Mesodermal cell (in vitro differentiated cells): ENCODE measurements around the gene GUCY2D.
A peak's percentile ranks its signal among the peaks of the same experiment; 100 is the strongest.

ENCODE experiments used
- H3K27ac ChIP-seq: 2 replicates; pipeline ENCODE4 v1.7.0; 2013; ENCODE audit warnings: mild to moderate bottlenecking, low read depth, low read length, moderate library complexity; ENCODE audit not compliant: severe bottlenecking
- H3K36me3 ChIP-seq: 2 replicates; pipeline ENCODE4 v1.7.1; 2013; ENCODE audit warnings: mild to moderate bottlenecking, low read length, moderate library complexity; ENCODE audit not compliant: control insufficient read depth, insufficient read depth
- H3K4me1 ChIP-seq: one replicate; pipeline ENCODE4 v1.7.1; 2013; ENCODE audit warnings: mild to moderate bottlenecking, low read length; ENCODE audit not compliant: insufficient read depth, control insufficient read depth, poor library complexity, severe bottlenecking
- H3K4me3 ChIP-seq: 2 replicates; pipeline ENCODE4 v1.7.0; 2013; ENCODE audit warnings: low read length, control low read depth, mild to moderate bottlenecking; ENCODE audit not compliant: insufficient read depth, poor library complexity, severe bottlenecking; ENCODE audit errors: extremely low read depth
- H3K9me3 ChIP-seq: 2 replicates; pipeline ENCODE4 v1.7.1; 2013; ENCODE audit warnings: mild to moderate bottlenecking, low read length, moderate library complexity; ENCODE audit not compliant: control insufficient read depth
- WGBS, 2 experiments: methylation state at CpG; one replicate each; pipeline ENCODE4 v1.1.5; 2013; ENCODE audit warnings: missing lambda C conversion rate in 2 of 2; ENCODE audit not compliant: insufficient coverage in 2 of 2; 5-methylcytosine and 5-hydroxymethylcytosine counted together

Gene GUCY2D

GRCh38 chr17:8007836-8008235 is 5.4 kb downstream of the GUCY2D start:
- Histone ChIP-seq H3K36me3 (no peaks in the 10 kb centered on the region), H3K4me3 (no peak overlapping the region), H3K4me1 (peaks cover 5% of the 10 kb centered on the region), H3K27ac (no peak overlapping the region), H3K9me3 (no peaks in the 10 kb centered on the region)
- 100% methylated on average over 2 of the region's 5 CpGs; no CpG with 5 or more reads in 1 of the 2 experiments for WGBS, 2 experiments

- H3K9me3 ChIP-seq: no peaks in the 10 kb centered on the region
- H3K4me1 ChIP-seq: peaks cover 7% of the 10 kb centered on the region
- 88 to 92% methylated on average over 11 to 14 of the region's 15 CpGs for WGBS, 2 experiments
Observed at GRCh38 chr17:8012045-8012580, 9.7 kb downstream of the GUCY2D start.

GRCh38 chr17:8012996-8013640 is 10.7 kb downstream of the GUCY2D start:
- peaks cover 13% of the 10 kb centered on the region for H3K4me1 ChIP-seq
- H3K9me3 ChIP-seq: no peaks in the 10 kb centered on the region
- no peak overlapping the region for H3K27ac ChIP-seq
- 87 to 94% methylated on average over 12 to 16 of the region's 17 CpGs for WGBS, 2 experiments
- no peaks in the 10 kb centered on the region for H3K36me3 ChIP-seq
- H3K4me3 ChIP-seq: no peak overlapping the region

More at GRCh38 chr17:8012045-8012580, 9.7 kb downstream of the GUCY2D start:
- H3K4me3 ChIP-seq: no peak overlapping the region
- H3K36me3 ChIP-seq: no peaks in the 10 kb centered on the region
- H3K27ac ChIP-seq: no peak overlapping the region

- 86 to 91% methylated on average over 8 to 11 of the region's 12 CpGs for WGBS, 2 experiments
- Histone ChIP-seq H3K4me1 (peaks cover 13% of the 10 kb centered on the region), H3K27ac (no peak overlapping the region), H3K4me3 (no peak overlapping the region), H3K36me3 (no peaks in the 10 kb centered on the region), H3K9me3 (no peaks in the 10 kb centered on the region)
Observed at GRCh38 chr17:8013731-8014557, 11.5 kb downstream of the GUCY2D start.

GRCh38 chr17:8014558-8014850 is 12.1 kb downstream of the GUCY2D start:
- no peak overlapping the region for H3K4me3 ChIP-seq
- 94 to 96% methylated on average over 8 to 9 of the region's 9 CpGs for WGBS, 2 experiments
- H3K27ac ChIP-seq: no peak overlapping the region
- no peaks in the 10 kb centered on the region for H3K9me3 ChIP-seq
- H3K4me1 ChIP-seq: peaks cover 17% of the 10 kb centered on the region
- no peaks in the 10 kb centered on the region for H3K36me3 ChIP-seq

GRCh38 chr17:8015236-8015956 is 13.0 kb downstream of the GUCY2D start:
- Histone ChIP-seq H3K4me1 (peaks cover 21% of the 10 kb centered on the region), H3K27ac (no peak overlapping the region), H3K4me3 (peak overlapping the region; percentile 42), H3K9me3 (no peaks in the 10 kb centered on the region), H3K36me3 (no peaks in the 10 kb centered on the region)
- WGBS, 2 experiments: 81 to 84% methylated on average over 33 to 44 of the region's 44 CpGs

- peaks cover 21% of the 10 kb centered on the region for H3K4me1 ChIP-seq
- H3K4me3 ChIP-seq: peak overlapping the region; percentile 42
- 3 to 5% methylated on average over 29 to 39 of the region's 46 CpGs for WGBS, 2 experiments
- H3K27ac ChIP-seq: no peak overlapping the region
- H3K36me3 ChIP-seq: no peaks in the 10 kb centered on the region
- H3K9me3 ChIP-seq: no peaks in the 10 kb centered on the region
Observed at GRCh38 chr17:8015957-8016631, 13.7 kb downstream of the GUCY2D start.

GRCh38 chr17:8016632-8017424 is 14.4 kb downstream of the GUCY2D start:
- H3K36me3 ChIP-seq: no peaks in the 10 kb centered on the region
- H3K4me3 ChIP-seq: peak overlapping the region; percentile 42
- no peak overlapping the region for H3K27ac ChIP-seq
- peaks cover 22% of the 10 kb centered on the region for H3K4me1 ChIP-seq
- 25% methylated on average over 6 to 9 of the region's 12 CpGs for WGBS, 2 experiments
- H3K9me3 ChIP-seq: no peaks in the 10 kb centered on the region

GRCh38 chr17:8018436-8018835 is 16.0 kb downstream of the GUCY2D start:
- peaks cover 32% of the 10 kb centered on the region for H3K4me1 ChIP-seq
- no peak overlapping the region for H3K27ac ChIP-seq
- 77% methylated on average over 3 of the region's 3 CpGs; no CpG with 5 or more reads in 1 of the 2 experiments for WGBS, 2 experiments
- H3K9me3 ChIP-seq: no peaks in the 10 kb centered on the region
- H3K4me3 ChIP-seq: no peak overlapping the region
- no peaks in the 10 kb centered on the region for H3K36me3 ChIP-seq
